SK-N-MC (cell line): Measurements from ENCODE around the gene HMGN4.
A peak's percentile ranks its signal among the peaks of the same experiment; 100 is the strongest.

Source experiments
- DNase-seq: peaks from one replicate; pipeline ENCODE4 v3.0.0-alpha.2; 2011; ENCODE audit warnings: low read depth, low spot score
- H3K27ac ChIP-seq: fragments of 200-600 bp; sonication (generic); 2 replicates; pipeline ENCODE4 v1.5.1; 2016; ENCODE audit warnings: mixed run types
- H3K36me3 ChIP-seq: fragments of 200-600 bp; sonication (generic); 2 replicates; pipeline ENCODE4 v1.6.1; 2017; ENCODE audit warnings: antibody characterized with exemption, low read length, mixed read lengths; ENCODE audit not compliant: insufficient read depth
- H3K4me3 ChIP-seq: fragments of 200-600 bp; sonication (generic); 2 replicates; pipeline ENCODE4 v1.5.1; 2016
- H3K9ac ChIP-seq: fragments of 200-600 bp; sonication (generic); 2 replicates; pipeline ENCODE4 v1.8.0; 2017; ENCODE audit warnings: mixed run types, mixed read lengths; ENCODE audit not compliant: insufficient read length
- H3K9me3 ChIP-seq: fragments of 200-600 bp; sonication (generic); 2 replicates; pipeline ENCODE4 v1.6.1; 2017; ENCODE audit warnings: low read depth, mild to moderate bottlenecking, antibody characterized with exemption, low read length, moderate library complexity, mixed read lengths
- EZH2 ChIP-seq: fragments of 200-600 bp; sonication (generic); IDR thresholded peaks from one replicate; pipeline ENCODE4 v1.6.1; 2017; ENCODE audit warnings: antibody characterized with exemption
- FOXP2 ChIP-seq: optimal IDR thresholded peaks from 2 replicates; pipeline ENCODE3; 2011; ENCODE audit warnings: mild to moderate bottlenecking, moderate library complexity; ENCODE audit not compliant: insufficient read depth; ENCODE audit errors: extremely low read length, control extremely low read depth
- POLR2AphosphoS5 ChIP-seq: IDR thresholded peaks from 2 replicates; pipeline ENCODE4 v1.6.1; 2012; ENCODE audit warnings: mild to moderate bottlenecking, low read depth, low read length, borderline replicate concordance

Gene HMGN4

GRCh38 chr6:26530203-26530602, 8.0 kb upstream of the HMGN4 start:
- H3K36me3 ChIP-seq = no peaks in the 10 kb centered on the region
- H3K9ac ChIP-seq = no peak overlapping the region
- no peak overlapping the region for H3K27ac ChIP-seq
- no peak for TF ChIP-seq FOXP2
- TF ChIP-seq EZH2 = no peak
- no peak for TF ChIP-seq POLR2AphosphoS5
- no peaks in the 10 kb centered on the region for H3K9me3 ChIP-seq
- no peak for DNase-seq
- no peak overlapping the region for H3K4me3 ChIP-seq

- no peak for DNase-seq
- TF ChIP-seq EZH2 (no peak), POLR2AphosphoS5 (no peak), FOXP2 (no peak)
- Histone ChIP-seq H3K4me3 (no peak overlapping the region), H3K9me3 (no peaks in the 10 kb centered on the region), H3K27ac (peak overlapping the region; percentile 22; the same call in 1 of the 2 replicates), H3K36me3 (no peaks in the 10 kb centered on the region), H3K9ac (no peak overlapping the region)
These were observed 6.3 kb upstream of the HMGN4 start for GRCh38 chr6:26531897-26532296.

- no peaks in the 10 kb centered on the region for H3K36me3 ChIP-seq
- H3K4me3 ChIP-seq = peak overlapping the region; percentile 85
- H3K9ac ChIP-seq = peak overlapping the region; percentile 83
- DNase-seq = peak; percentile 96
- TF ChIP-seq EZH2 (no peak), FOXP2 (no peak), POLR2AphosphoS5 (peak; percentile 10; the same call in 1 of the 2 replicates)
- no peaks in the 10 kb centered on the region for H3K9me3 ChIP-seq
- H3K27ac ChIP-seq = peak overlapping the region; percentile 88
These were observed 5.3 kb upstream of the HMGN4 start for GRCh38 chr6:26532699-26533531.

- H3K4me3 ChIP-seq = peak overlapping the region; percentile 85
- no peak for TF ChIP-seq EZH2
- TF ChIP-seq POLR2AphosphoS5 = no peak
- no peak for TF ChIP-seq FOXP2
- H3K27ac ChIP-seq = peak overlapping the region; percentile 88
- H3K36me3 ChIP-seq = no peaks in the 10 kb centered on the region
- no peak for DNase-seq
- peak overlapping the region; percentile 83 for H3K9ac ChIP-seq
- no peaks in the 10 kb centered on the region for H3K9me3 ChIP-seq
These were observed 4.6 kb upstream of the HMGN4 start for GRCh38 chr6:26533532-26533931.

- H3K27ac ChIP-seq = no peak overlapping the region
- DNase-seq = no peak
- H3K9me3 ChIP-seq = no peaks in the 10 kb centered on the region
- H3K9ac ChIP-seq = no peak overlapping the region
- no peak overlapping the region for H3K4me3 ChIP-seq
- no peaks in the 10 kb centered on the region for H3K36me3 ChIP-seq
- TF ChIP-seq POLR2AphosphoS5 (no peak), FOXP2 (no peak), EZH2 (no peak)
These were observed 3.3 kb upstream of the HMGN4 start for GRCh38 chr6:26534681-26535465.

GRCh38 chr6:26536571-26537159, 1.5 kb upstream of the HMGN4 start:
- Histone ChIP-seq H3K36me3 (no peaks in the 10 kb centered on the region), H3K9me3 (no peaks in the 10 kb centered on the region), H3K27ac (peak overlapping the region; percentile 97), H3K9ac (peak overlapping the region; percentile 86), H3K4me3 (peak overlapping the region; percentile 91)
- no peak for DNase-seq
- TF ChIP-seq POLR2AphosphoS5 (no peak), FOXP2 (no peak), EZH2 (no peak)

GRCh38 chr6:26537160-26537845, 863 bp upstream of the HMGN4 start:
- H3K9me3 ChIP-seq = no peaks in the 10 kb centered on the region
- peak; percentile 90 for DNase-seq
- peak; percentile 53 for TF ChIP-seq POLR2AphosphoS5
- no peak for TF ChIP-seq EZH2
- no peaks in the 10 kb centered on the region for H3K36me3 ChIP-seq
- peak overlapping the region; percentile 97 for H3K27ac ChIP-seq
- peak overlapping the region; percentile 91 for H3K4me3 ChIP-seq
- peak overlapping the region; percentile 93 for H3K9ac ChIP-seq

GRCh38 chr6:26538572-26538902, 371 bp downstream of the HMGN4 start:
- Histone ChIP-seq H3K4me3 (peak overlapping the region; percentile 91), H3K27ac (peak overlapping the region; percentile 97), H3K36me3 (peaks cover 8% of the 10 kb centered on the region), H3K9ac (peak overlapping the region; percentile 93), H3K9me3 (no peaks in the 10 kb centered on the region)
- DNase-seq = no peak
- TF ChIP-seq POLR2AphosphoS5 = no peak
- TF ChIP-seq FOXP2 = no peak
- TF ChIP-seq EZH2 = no peak
